ENCODE results near the gene ST6GAL1.
A peak's percentile ranks its signal among the peaks of the same experiment; 100 is the strongest.
"Not testable (repeated sequence)": the region's sequence is repeated elsewhere in the genome, so short reads cannot be mapped to it uniquely, and the experiment has no call there.

ST6GAL1 gene, protein sequence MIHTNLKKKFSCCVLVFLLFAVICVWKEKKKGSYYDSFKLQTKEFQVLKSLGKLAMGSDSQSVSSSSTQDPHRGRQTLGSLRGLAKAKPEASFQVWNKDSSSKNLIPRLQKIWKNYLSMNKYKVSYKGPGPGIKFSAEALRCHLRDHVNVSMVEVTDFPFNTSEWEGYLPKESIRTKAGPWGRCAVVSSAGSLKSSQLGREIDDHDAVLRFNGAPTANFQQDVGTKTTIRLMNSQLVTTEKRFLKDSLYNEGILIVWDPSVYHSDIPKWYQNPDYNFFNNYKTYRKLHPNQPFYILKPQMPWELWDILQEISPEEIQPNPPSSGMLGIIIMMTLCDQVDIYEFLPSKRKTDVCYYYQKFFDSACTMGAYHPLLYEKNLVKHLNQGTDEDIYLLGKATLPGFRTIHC

DNA sequence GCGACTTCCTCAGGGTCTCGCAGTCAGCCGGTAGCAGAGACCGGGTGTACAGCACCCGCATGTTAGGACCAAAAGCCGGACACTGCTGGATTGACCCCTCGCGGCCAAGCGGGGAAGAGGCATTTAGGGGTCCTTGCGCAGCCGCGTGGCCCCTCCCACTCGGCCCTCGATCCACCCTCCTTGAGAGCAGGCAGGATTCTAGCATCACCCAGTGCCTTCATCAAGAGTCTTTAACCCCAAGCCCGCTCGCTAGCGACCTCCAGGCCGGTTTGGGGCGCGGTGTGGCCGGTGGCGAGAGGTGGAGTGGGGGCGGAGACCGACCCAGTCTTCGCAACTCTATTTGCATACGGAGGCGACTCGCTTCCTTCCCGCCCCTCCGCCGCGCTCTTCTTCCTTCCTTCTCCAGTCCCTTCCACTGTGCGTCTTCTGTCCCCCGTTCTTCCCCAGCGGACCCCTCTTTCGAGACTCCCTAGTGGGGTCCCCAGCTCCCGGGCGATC lies at the start of gene ST6GAL1:
Gene ST6GAL1 (plus strand): TSS at position 384 of the 498 bp plus-strand sequence. CDS start 112,178 bp downstream, outside the sequence.
- DNase-seq: peak; percentile 27

DNA sequence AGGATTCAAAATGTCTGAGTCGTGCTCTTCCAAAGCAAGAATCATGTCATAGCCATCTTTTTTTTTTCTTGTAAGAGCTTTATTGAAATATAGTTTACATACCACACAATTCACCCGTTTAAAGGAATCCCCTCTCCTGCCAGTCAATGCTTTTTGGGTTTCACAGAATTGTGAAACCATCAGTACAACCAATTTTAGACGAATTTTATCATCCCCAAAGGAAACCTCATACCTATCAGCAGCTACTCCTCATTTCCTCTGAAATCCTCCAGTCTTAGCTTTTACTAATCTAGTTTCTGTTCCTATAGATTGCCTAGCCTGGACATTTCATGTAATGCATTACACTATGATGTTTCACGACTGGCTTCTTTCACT lies 48.2 kb upstream of the ST6GAL1 start:
- DNase-seq: no peak

GRCh38 chr3:186882881-186883685 lies 47.2 kb upstream of the ST6GAL1 start:
- no peak for DNase-seq

- no peak for DNase-seq
Measured at GRCh38 chr3:186883686-186884058, 46.7 kb upstream of the ST6GAL1 start.

- DNase-seq: not testable (repeated sequence)
Measured at GRCh38 chr3:186884868-186885267, 45.5 kb upstream of the ST6GAL1 start.

DNA sequence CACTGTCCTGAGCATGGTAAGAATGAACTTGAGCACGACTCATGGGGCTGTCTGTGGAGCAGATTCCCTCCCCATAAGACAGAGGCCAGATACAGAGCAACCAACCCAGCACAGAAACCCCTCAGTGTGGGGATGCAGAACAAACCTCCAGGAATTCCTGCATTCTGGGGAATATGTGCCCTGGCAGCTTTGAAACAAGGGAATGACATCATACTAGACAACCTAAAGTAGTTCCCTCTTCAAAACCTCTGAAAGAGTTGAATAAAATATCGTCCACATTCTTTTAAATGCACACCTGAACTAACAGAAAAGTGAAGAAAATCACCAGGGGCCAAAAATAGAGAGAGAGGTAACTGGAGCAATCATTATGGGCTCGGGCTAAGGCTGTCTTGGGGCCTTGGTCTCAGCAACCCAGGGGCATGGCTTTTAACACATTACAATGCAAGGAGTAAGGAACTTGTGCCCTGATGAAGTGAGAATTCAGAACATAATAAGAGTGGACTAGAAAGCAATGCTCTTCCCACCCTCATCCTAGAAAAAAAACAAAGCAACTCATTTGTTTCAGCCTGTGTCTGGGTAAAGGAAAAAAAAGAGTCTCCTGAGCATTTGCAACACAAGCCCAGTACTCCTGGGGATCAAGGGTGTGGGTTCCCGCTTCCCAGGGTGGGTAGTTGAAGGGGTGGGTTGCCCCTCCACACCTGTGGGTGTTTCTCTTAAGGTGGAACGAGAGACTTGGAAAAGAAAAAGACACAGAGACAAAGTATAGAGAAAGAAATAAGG lies 43.9 kb upstream of the ST6GAL1 start:
- no peak for DNase-seq

GRCh38 chr3:186887507-186887938 lies 42.8 kb upstream of the ST6GAL1 start:
- not testable (repeated sequence) for DNase-seq

DNA sequence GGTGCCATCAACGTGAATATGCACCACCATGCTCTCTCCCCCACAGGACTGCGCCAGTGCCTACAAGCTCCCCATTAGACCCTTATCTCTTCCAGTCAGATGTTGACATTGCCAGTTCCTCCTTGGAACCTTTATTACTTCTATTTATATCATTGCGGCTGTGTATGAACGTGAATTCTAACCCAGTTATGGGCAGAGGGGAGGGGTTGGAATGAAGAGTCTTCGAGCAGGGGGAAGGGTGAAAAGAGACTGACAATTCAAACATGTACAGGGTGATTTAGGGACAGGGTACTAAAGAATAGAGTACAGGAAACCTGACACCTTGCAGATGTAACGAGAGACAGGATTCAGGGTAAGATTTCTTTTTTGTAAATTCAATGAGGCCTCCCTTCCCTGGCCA lies 41.8 kb upstream of the ST6GAL1 start:
- no peak for DNase-seq

- not testable (repeated sequence) for DNase-seq
Measured at GRCh38 chr3:186889698-186890097, 40.6 kb upstream of the ST6GAL1 start.

DNA sequence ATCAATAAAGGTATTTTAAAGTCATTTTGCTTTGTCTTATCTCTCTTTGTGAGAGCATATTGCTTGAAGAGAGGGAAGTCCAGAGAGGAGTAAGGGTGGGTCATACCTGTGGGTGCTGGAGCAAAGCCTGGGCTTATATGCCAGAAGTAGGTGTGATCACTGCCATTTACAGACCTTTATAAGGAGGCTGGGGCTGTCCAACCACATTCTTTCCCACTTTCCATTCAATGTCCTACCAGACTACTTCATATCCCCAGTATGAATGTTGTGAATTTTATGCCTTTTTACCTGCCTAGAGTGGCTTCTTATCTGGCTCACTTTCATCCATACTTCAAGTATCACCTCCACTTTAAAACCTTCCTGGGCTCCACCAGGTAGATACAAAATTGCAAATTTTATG lies 39.4 kb upstream of the ST6GAL1 start:
- DNase-seq: no peak

- not testable (repeated sequence) for DNase-seq
Measured at GRCh38 chr3:186893071-186893470, 37.3 kb upstream of the ST6GAL1 start.

DNA sequence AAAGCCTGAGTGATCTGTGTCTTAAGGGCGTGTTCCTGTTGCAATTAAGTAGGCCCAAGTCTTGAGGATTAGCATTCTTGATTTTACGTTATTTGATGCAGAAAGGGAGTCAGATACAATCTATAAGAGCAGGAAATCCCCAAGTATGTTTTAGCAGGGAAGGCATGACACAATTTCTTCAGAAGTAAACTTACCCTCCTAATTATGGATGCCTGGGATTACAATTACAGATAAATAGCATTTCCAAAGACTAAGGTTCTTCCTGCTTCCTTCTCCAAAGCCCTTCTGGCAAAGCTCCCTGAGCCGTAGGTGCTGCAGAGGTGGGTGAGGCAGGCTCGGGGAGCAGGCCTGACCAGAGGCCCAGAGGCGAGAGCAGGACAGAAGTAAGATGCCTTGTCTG lies 34.9 kb upstream of the ST6GAL1 start:
- DNase-seq: no peak

- DNase-seq: no peak
Measured at GRCh38 chr3:186896006-186896405, 34.3 kb upstream of the ST6GAL1 start.

GRCh38 chr3:186896875-186897274 lies 33.5 kb upstream of the ST6GAL1 start:
- no peak for DNase-seq

DNA sequence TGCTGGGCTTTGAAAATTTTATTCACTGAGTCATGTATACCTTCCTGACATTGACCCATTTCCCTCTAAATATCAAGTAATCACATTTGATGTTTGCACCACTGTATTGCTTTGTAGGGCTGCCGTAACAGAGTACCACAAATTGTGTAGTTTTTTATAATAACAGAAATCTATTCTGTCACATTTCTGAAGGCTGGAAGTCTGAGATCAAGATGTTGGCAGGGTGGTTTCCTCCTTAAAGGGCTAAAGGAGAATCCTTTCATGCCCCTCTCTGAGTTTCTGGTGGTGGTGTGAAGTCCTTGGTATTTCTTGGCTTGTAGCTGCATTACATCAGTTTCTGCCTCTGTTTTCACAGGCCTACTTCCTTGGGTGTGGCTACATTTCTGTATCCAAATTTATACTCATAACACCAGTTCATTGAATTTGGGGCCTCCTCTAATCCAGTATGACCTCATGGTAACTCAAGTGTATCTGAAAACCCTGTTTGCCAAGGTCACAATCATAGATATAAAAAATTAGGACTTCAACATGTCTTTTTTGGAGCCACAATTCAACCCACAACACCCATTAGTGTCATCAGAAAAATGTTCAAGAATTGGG lies 29.1 kb upstream of the ST6GAL1 start:
- no peak for DNase-seq

DNA sequence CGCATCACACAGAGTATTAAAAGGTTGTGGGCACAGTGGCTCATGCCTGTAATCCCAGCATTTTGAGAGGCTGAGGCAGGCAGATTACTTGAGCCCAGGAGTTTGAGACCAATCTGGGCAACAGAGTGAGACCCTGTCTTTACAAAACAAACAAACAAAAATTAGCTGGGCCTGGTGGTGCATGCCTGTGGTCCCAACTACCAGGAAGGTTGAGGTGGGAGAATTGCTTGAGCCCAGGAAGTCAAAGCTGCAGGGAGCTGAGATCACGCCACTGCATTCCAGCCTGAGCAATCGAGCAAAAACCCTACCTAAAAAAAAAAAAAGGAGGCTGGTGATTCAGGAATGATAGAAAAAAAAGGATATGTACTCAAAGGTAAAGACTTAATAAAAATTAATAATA lies 28.2 kb upstream of the ST6GAL1 start:
- no peak for DNase-seq

DNA sequence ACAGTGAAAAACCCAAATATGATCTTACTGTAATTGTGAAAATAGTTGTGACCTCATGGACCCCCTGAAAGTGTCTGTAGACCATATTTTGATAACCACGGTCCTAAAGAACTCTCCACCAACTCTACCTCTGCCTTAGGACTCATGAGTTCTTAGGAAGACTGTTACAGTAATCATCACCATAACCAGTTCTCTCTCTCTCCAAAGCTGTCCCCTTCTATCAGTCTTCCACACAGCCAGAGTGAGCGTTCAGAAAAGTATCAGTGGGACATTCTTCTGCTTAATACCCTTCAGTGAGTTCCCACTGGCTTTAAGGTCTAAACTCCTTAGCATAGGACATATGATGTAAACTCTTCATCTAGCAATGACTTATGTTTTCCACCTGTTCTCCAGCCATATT lies 27.6 kb upstream of the ST6GAL1 start:
- DNase-seq: no peak

- not testable (repeated sequence) for DNase-seq
Measured at GRCh38 chr3:186903676-186904075, 26.6 kb upstream of the ST6GAL1 start.

- DNase-seq: not testable (repeated sequence)
Measured at GRCh38 chr3:186907075-186907474, 23.3 kb upstream of the ST6GAL1 start.

GRCh38 chr3:186909078-186909853 lies 21.1 kb upstream of the ST6GAL1 start:
- no peak for DNase-seq
